Endothelial cell of umbilical vein (primary cell): Measurements from ENCODE around the gene MRPS23. TPM values are rescaled to one million over a fixed set of nuclear protein-coding genes. Genes with fewer than 3 reads are reported as not detected.

Experiments used
- BruUV-seq: library from RNA; stranded (reverse); fragments of 400-500 nt; replicated peaks from 2 replicates; lab custom pipeline; 2021; lab: Mats Ljungman, UMichigan
- CTCF ChIA-PET: fragments of 300-600, 350-600 bp; sonication (Branson Sonifier 250); formaldehyde crosslinking; loops from one replicate; lab custom pipeline; 2021; ENCODE audit warnings: antibody characterized with exemption, inconsistent platforms; lab: Charles Lee
- POLR2A ChIA-PET: fragments of 300-600, 350-600 bp; sonication (Branson Sonifier 250); formaldehyde crosslinking; loops from one replicate; lab custom pipeline; 2021; ENCODE audit warnings: antibody characterized with exemption, inconsistent platforms; lab: Charles Lee
- DNase-seq: peaks from one replicate; pipeline ENCODE4 v3.0.0-alpha.2; 2011; ENCODE audit warnings: low read depth, low spot score
- FAIRE-seq: peaks from 2 replicates; lab custom pipeline; 2011; peaks lifted over from hg19 to GRCh38; lab: Jason Lieb, UNC
- H2AFZ ChIP-seq: 2 replicates; pipeline ENCODE4 v1.6.0; 2012; ENCODE audit warnings: low read depth, low read length, control low read depth, inconsistent platforms
- H3K27ac ChIP-seq: 2 replicates; pipeline ENCODE4 v1.5.1; 2011; ENCODE audit warnings: low read depth, mild to moderate bottlenecking, control low read depth, low read length, moderate library complexity; ENCODE audit not compliant: insufficient read depth
- H3K27me3 ChIP-seq, 2 experiments: 2 replicates each; pipeline versions ENCODE4 v1.6.0 to v1.6.1; 2011; ENCODE audit warnings: low read length in 2 of 2, mixed read lengths in 1 of 2; ENCODE audit not compliant: control insufficient read depth in 2 of 2, insufficient read depth in 2 of 2
- H3K36me3 ChIP-seq, 2 experiments: 2 replicates in 1 of 2; 3 replicates in 1 of 2; pipeline ENCODE4 v1.5.1; 2011; ENCODE audit warnings: low read length in 2 of 2, mild to moderate bottlenecking in 1 of 2, moderate library complexity in 1 of 2; ENCODE audit not compliant: control insufficient read depth in 2 of 2, insufficient read depth in 2 of 2; ENCODE audit errors: extremely low read depth in 1 of 2
- H3K4me1 ChIP-seq: 3 replicates; pipeline ENCODE4 v1.5.1; 2011; ENCODE audit warnings: mild to moderate bottlenecking, low read length; ENCODE audit not compliant: control insufficient read depth, insufficient read depth; ENCODE audit errors: extremely low read depth
- H3K4me2 ChIP-seq: 2 replicates; pipeline ENCODE4 v1.6.1; 2011; ENCODE audit warnings: low read length, control low read depth, mixed read lengths; ENCODE audit not compliant: insufficient read depth
- H3K4me3 ChIP-seq, 3 experiments: fragments of 200-600 bp in 1 of 3; sonication (generic), shearing (Covaris generic) in 1 of 3; replicated peaks in 1 of 3; 2 replicates each; pipeline ENCODE4 v1.5.1; 2011 to 2016; ENCODE audit warnings: control low read depth in 3 of 3, low read length in 3 of 3, mild to moderate bottlenecking in 2 of 3, inconsistent platforms in 1 of 3, low read depth in 1 of 3, moderate library complexity in 1 of 3; ENCODE audit not compliant: insufficient read depth in 1 of 3
- H3K79me2 ChIP-seq: 2 replicates; pipeline ENCODE4 v1.6.0; 2012; ENCODE audit warnings: low read length, inconsistent platforms; ENCODE audit not compliant: control insufficient read depth, insufficient read depth
- H3K9ac ChIP-seq: replicated peaks from 2 replicates; pipeline ENCODE3; 2011; ENCODE audit warnings: low read length, control low read depth; ENCODE audit not compliant: insufficient read depth; ENCODE audit errors: extremely low read depth
- H3K9me1 ChIP-seq: replicated peaks from 3 replicates; pipeline ENCODE4 v1.6.0; 2011; ENCODE audit warnings: mild to moderate bottlenecking, low read length; ENCODE audit not compliant: control insufficient read depth, insufficient read depth; ENCODE audit errors: extremely low read depth
- H3K9me3 ChIP-seq: replicated peaks from 2 replicates; pipeline ENCODE4 v1.5.1; 2012; ENCODE audit warnings: low read length, inconsistent platforms; ENCODE audit not compliant: control insufficient read depth, insufficient read depth
- H4K20me1 ChIP-seq: replicated peaks from 2 replicates; pipeline ENCODE3; 2011; ENCODE audit warnings: mild to moderate bottlenecking, low read length; ENCODE audit not compliant: control insufficient read depth, insufficient read depth; ENCODE audit errors: extremely low read depth
- CTCF ChIP-seq, 2 donors: IDR thresholded peaks; 1 replicate in 1 of 2; 2 replicates in 1 of 2; pipeline ENCODE4 v1.5.1; 2011; ENCODE audit warnings: low read length in 2 of 2, mild to moderate bottlenecking in 2 of 2, moderate library complexity in 2 of 2, control low read depth in 1 of 2, inconsistent platforms in 1 of 2, low read depth in 1 of 2; ENCODE audit not compliant: insufficient read depth in 1 of 2; ENCODE audit errors: extremely low read depth in 1 of 2
- EZH2 ChIP-seq: IDR thresholded peaks from 2 replicates; pipeline ENCODE4 v1.6.1; 2012; ENCODE audit warnings: borderline replicate concordance, low read depth, mild to moderate bottlenecking, moderate library complexity, low read length, inconsistent platforms; ENCODE audit not compliant: severe bottlenecking
- FOS ChIP-seq: IDR thresholded peaks from 2 replicates; pipeline ENCODE4 v1.6.1; 2011; ENCODE audit warnings: mild to moderate bottlenecking, low read length, moderate library complexity, borderline replicate concordance; ENCODE audit not compliant: insufficient read depth
- GATA2 ChIP-seq: IDR thresholded peaks from 2 replicates; pipeline ENCODE4 v1.7.0; 2011; ENCODE audit warnings: low read depth, mild to moderate bottlenecking, moderate library complexity, mixed read lengths, low read length; ENCODE audit not compliant: insufficient read length, insufficient read depth
- MAX ChIP-seq: IDR thresholded peaks from 2 replicates; pipeline ENCODE4 v1.6.1; 2011; ENCODE audit not compliant: insufficient read depth, insufficient read length
- MYC ChIP-seq: IDR thresholded peaks from one replicate; pipeline ENCODE4 v1.6.1; 2011; ENCODE audit warnings: mild to moderate bottlenecking, low read depth, low read length
- POLR2A ChIP-seq: IDR thresholded peaks from 2 replicates; pipeline ENCODE4 v1.6.1; 2012; ENCODE audit warnings: low read depth, mild to moderate bottlenecking, control low read depth, low read length
- POLR2AphosphoS5 ChIP-seq: IDR thresholded peaks from 2 replicates; pipeline ENCODE4 v1.6.1; 2012; ENCODE audit warnings: low read depth, mild to moderate bottlenecking, control low read depth, low read length, moderate library complexity; ENCODE audit not compliant: insufficient read depth
- dilution Hi-C: fragments of 300-500 bp; cut with MboI; formaldehyde crosslinking; loops from one replicate; pipeline ENCODE4 v1.15.0; 2019; ENCODE audit warnings: low sequenced_read_pairs; ENCODE audit not compliant: extremely low pct_ligation_motif_present
- intact Hi-C: fragments of 100-400 bp; cut with micrococcal nuclease; formaldehyde crosslinking; loops from one replicate; pipeline ENCODE4 v1.10.0; 2022
- polyA plus RNA-seq, 4 experiments: library from polyadenylated mRNA; depleted of rRNA in 3 of 4; stranded (reverse) in 3 of 4; unstranded in 1 of 4; fragments of >200 nt; gene quantifications; 2 replicates each; pipeline versions ENCODE4 v1.2.1 to v1.2.3, GENCODE V29; 2011 to 2012; ENCODE audit warnings: missing spikeins in 1 of 4
- total RNA-seq: library from RNA; stranded (reverse); gene quantifications from 2 replicates; pipeline ENCODE4 v1.2.3, GENCODE V29; 2021

The MRPS23 gene
- total and polyA plus RNA-seq, 2 donors (not counting 3 experiments of a cell fraction or from before 2014, with no cell fraction given), result 39.9 to 46.2 TPM

GRCh38 chr17:57809879-57810278 is 40.0 kb downstream of the MRPS23 start:
- no peak for DNase-seq
- H3K79me2 ChIP-seq, result no peaks in the 10 kb centered on the region
- TF ChIP-seq POLR2A, result no peak
- no peak for TF ChIP-seq FOS
- TF ChIP-seq MYC, result no peak
- TF ChIP-seq POLR2AphosphoS5, result no peak
- TF ChIP-seq MAX, result no peak
- no peak for TF ChIP-seq GATA2
- TF ChIP-seq EZH2, result no peak
- no peak for TF ChIP-seq CTCF (IDR thresholded peaks at IDR 0.05; ENCODE audit: extremely low read depth in 1 of 2, insufficient read depth in 1 of 2, low read depth in 1 of 2, low read length in 2 of 2)
- no peaks in the 10 kb centered on the region for H3K9me1 ChIP-seq
- H3K9me3 ChIP-seq, result no peaks in the 10 kb centered on the region
- H3K4me3 ChIP-seq, result no peak overlapping the region
- ChIA-PET CTCF (no interaction called here), POLR2A (no interaction called here)
- H2AFZ ChIP-seq, result no peak overlapping the region
- no TSS peak for BruUV-seq
- H3K4me1 ChIP-seq, result no peaks in the 10 kb centered on the region
- dilution Hi-C loops, result no loop called here
- peaks cover 0 to 2% of the 10 kb centered on the region in 2 experiments for H3K27me3 ChIP-seq
- H3K9ac ChIP-seq, result no peak overlapping the region
- intact Hi-C loops, result no loop called here
- no peaks in the 10 kb centered on the region for H3K36me3 ChIP-seq
- no peak overlapping the region for H3K4me2 ChIP-seq
- H3K27ac ChIP-seq, result no peak overlapping the region
- no peak for FAIRE-seq
- H4K20me1 ChIP-seq, result no peaks in the 10 kb centered on the region
